GM19099 (cell line): ENCODE measurements around the gene COL4A3.

Experiments
- POLR2A ChIP-seq: IDR thresholded peaks from 3 replicates; pipeline ENCODE4 v1.6.1; 2011; ENCODE audit warnings: low read depth; ENCODE audit not compliant: insufficient read length; ENCODE audit errors: extremely low read depth

Gene COL4A3

DNA sequence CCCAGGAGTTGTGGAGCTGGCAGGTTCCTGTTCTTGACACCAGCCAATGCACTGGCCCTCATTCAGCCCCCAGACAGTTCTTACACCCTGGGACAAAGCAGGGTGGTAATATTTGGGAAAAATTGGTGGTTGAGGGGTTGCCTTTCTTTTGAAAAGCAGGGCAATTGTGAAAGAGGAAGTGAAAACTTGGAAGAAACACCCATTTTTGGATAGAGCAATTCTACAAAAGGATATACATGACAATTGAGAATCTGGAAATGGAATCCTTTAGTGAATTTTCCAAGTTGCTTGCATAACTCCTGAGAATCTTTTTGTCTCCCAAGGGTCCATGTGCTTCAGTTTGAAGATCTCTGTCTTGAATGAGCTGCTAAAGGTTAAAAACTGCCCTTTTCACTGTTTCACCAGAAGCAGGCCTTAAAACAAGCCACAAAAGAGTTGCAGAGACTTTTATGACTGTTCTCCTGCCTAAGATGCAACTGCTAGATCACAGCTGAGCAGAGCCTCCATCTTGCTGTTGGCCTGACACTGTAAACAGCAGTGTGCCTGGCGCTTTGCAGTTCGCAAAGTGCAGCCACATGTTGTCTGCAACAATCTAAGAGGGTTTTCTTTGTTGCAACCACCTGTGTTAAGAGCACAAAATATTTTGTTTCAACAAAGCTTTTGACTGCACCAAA lies 12.2 kb upstream of the COL4A3 start:
- TF ChIP-seq POLR2A, result no peak

DNA sequence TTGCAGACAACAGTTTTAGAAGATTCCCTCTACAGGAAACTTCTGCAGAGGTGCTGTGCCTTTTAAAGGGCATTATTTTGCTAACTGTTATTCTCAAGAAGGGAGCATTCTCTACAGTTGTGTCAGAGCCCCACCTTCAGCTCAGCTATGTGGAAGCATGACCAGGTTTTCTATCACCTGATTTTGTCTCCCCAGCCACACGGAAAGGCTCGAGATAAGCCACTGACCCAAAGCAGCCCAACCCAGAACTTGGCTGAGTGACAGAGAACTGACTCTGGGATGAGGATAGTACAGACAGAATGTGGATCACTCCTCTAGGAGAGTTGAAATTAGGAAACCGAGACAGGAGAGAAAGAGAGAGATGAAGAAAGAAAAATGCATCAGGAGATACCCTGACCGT lies 11.1 kb upstream of the COL4A3 start:
- no peak for TF ChIP-seq POLR2A

DNA sequence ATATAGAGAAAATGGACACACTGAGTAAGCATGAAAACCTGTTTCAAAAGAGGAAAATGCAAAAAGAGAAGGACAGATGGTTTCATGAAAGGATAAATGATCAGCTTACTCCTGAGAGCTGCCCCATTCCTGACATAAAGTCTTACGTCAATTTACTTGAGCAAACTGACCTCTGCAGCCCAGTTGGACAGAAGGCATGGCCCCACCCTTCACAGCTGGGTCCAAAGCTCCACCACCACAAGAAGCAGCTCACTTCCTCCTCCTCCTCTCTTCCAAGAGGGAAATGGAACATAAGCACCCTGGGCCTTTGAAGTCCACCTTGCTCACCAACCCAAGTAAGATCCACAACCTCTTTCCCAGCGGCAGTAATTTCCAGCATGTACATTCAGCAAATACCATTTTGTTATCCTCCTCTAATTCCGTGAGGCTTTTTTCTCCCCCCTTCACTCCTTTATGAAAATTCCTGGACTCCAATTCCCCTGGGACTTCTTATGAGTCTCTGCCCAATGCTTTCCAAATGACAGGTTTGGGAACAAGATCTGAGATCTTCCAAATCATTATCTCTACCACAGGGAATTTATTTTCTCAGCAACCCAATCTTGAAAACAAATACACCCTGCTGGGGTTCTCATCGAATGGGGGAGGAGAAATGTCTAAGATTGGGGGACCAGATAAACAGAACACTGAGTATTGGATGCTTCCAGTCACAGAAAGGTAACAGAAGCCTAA lies 10.5 kb upstream of the COL4A3 start:
- no peak for TF ChIP-seq POLR2A

DNA sequence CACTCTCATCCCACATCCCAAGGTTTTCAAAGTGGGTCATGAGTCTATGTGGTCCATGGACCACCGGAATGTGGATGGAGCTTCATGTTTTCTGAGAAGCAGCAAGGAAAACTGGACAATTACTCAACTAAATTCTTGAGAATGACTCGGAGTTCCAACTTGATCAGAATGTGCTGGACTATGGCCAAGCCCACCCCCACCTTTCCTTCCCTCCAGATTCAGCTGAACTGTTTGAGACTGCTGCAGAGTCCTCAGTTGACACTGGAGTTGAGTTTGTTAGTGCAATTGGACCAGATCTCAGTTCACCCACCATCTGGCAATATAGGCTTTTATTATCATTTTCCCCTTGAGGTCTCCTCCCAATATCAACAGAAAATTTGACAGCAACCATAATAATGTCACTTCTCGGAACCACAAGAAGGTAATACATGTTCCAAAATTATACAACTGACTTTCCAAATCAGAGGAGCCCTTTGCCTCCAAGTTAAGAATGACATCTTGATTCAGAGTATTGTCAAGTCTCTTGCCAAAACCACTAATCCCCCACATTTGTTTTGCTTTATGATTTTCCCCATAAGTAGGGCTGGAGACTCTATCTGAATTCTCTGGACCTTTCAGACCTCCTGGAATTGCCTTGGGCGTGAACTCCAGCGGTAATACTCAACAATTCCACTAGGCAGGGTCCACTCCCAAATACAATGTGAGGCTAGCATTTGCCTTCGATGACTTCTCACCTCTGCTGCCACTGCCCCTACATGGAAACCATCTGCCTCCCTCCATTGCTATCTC lies 9.2 kb upstream of the COL4A3 start:
- no peak for TF ChIP-seq POLR2A

DNA sequence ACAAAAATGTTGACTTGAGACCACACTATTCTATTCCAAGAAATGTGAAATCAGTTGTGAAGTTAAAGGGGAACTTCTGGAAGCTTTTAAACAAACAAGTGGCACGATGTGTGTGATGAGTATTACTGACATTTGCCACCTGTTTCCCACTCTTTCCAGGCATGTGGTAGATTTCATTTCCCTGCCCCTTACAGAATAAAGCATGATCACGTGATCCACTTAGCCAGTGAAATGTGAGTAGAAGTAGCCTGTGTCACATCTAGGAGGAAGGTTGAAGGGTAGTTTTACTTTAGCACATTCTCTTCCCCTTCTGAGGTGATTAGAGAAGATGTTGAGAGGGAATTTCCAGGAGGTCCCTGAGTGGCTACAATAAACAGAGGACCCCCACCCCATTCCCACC lies 4.3 kb upstream of the COL4A3 start:
- TF ChIP-seq POLR2A, result no peak

DNA sequence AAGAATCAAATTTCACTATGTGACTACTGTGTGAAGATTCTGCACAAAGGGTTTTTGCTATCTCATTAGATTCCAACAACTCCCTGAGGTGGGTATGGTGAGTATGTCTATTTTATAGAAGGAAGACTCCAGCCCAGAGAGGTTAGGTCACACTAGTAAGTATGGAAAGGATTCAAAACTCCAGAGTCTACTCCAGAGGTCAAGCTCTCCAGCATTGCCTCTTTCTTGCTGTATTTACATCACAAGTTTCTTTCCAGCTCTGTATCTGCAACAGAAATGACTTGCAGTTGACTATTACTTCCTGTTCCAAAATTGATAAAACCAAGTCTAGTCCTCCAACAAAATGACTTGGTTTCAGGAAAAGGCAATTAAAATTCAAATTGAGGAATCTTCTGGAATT lies 2.5 kb upstream of the COL4A3 start:
- TF ChIP-seq POLR2A, result no peak

DNA sequence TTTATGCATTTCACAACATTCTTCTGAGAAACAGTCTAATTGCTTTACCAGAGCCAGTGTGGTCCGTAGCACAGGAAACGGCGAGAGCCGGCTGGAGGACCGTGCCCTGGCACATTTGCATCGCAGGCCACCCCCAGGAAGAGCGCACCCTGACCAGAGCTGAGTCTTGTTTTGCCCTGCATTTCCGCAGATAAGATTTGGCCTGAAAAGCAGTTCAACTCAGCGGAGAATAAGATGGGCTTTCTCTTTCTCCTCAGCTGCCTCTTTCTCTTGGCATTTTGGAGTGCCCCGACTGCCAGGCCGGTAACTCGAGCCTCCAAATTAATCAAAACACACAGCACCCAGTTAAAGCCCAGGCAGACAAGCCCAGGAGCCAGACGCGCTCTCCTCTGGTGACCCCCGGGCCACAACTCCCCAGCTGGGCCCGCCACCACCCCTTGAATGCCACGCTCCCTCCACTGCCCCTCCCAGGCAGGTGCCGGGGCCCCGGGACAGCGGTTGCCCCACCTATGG lies 883 bp upstream of the COL4A3 start:
- no peak for TF ChIP-seq POLR2A

DNA sequence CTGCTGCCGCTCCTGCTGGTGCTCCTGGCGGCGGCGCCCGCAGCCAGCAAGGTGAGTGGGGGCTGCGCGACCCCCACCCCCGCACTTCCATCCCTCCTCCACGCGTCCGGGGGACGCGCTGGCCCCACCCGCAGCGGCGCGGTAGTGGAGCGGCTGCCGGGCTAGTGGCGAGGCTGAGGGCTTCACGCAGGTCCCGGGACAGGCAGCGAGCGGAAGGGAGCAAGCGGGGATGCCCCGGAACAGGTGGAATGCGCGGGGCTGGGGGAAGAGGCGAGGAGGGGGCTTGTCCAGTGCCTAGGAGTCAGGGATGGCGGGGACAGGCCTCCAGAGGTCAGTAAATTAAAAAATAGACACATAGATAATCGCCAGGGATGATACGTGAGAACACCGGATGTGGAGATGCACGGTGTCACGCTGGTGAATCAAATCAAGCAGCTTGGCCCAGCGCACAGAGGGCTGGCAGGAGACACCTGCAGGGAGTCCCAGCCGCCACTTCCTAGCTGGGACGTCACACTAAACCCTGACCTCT lies 403 bp downstream of the COL4A3 start:
- no peak for TF ChIP-seq POLR2A

DNA sequence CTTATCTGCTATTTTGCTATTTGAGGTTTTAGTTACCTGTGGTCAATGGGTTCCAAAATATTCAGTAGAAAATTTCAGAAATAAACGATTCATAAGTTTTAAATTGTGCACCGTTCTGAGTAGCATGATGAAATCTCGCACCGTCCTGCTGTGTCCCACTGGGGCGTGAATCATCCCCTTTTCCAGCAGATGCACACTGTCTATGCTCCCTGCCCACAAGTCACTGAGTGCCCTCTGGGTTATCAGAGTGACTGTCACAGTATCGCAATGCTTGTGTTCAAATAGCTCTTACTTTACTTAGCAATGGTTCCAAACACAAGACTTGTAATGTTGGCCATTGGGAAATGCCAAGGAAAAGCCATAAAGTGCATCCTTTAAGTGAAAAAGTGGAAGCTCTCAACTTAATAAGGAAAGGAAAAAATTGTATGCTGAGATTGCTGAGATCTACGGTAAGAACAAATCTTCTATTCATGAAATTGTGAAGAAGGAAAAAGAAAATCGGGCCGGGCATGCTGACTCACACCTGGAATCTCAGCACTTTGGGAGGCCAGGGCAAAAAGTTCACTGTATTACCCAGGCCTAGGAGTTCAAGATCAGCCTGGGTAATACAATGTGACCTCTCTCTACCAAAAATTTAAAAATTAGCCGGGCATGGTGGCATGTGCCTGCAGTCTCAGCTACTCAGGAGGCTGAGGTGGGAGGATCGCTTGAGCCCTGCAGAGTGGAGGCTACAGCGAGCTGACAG lies 13.3 kb downstream of the COL4A3 start:
- no peak for TF ChIP-seq POLR2A

DNA sequence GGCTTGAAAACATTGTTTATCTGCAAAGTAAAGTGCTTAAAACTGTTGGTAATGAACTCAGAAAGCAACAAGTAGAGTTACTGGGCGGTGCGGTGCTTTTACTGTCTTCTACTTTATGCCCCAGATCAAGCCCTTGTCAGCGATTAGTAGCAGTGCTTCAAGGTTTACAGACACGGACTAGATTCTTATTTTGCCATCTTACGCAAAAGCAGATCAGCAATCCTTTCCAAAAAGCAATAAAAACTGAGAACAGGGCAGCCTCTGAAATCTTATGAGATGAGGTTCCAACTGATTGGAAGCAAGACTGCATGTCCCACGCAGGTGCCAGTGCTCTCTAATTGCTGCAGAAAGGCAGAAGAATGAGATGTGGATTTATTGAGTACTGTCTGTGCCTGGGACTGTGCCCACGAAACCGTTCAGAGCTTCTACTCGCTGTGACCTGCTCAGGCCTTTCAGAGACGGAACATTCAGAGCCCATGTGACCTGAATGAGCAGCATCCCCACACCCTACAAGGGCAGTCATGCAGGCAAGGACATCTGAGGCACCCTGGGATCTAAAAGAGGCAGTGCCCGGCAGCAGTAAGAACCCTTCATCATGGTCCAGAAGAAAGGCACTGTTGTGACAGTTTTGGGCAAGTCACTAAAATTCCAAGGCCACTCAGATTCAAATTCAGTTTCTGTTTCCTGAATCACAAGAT lies 15.7 kb downstream of the COL4A3 start:
- TF ChIP-seq POLR2A, result no peak

DNA sequence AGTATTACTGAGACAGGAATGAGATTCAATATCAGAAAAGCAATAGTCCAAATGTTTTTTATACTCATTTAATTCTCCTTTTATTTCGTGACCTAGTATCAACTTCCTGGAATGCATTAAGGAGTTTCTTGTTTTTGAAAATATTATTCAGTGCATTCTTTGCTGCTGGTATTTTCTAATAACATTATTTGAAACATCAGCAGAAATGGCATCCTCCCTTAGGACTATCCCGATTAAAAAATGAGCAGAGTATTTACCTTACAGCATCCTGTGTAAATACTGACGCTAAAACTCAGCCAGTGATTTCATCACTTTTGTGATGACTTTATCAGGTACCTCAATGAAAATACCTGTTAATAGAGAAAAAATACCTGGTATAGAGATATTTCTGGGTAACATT lies 16.3 kb downstream of the COL4A3 start:
- no peak for TF ChIP-seq POLR2A

DNA sequence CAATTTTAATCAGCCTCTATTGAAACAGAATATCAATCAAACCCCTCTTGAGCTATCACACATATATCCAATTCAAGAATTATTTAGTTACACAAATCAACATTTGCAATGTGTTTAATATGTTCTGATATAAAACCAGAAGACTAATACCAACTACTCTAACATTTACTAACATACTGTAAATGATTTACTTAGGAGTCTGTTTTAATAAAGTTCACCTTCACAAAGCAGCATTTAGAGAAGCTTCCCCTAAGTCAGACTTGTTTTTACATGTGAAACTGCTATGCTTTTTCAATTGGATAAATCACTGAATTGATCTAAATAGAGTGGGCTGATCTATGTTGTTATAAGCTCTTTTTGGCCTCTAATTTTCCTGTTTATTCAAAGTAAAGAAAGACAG lies 18.3 kb downstream of the COL4A3 start:
- TF ChIP-seq POLR2A, result no peak

DNA sequence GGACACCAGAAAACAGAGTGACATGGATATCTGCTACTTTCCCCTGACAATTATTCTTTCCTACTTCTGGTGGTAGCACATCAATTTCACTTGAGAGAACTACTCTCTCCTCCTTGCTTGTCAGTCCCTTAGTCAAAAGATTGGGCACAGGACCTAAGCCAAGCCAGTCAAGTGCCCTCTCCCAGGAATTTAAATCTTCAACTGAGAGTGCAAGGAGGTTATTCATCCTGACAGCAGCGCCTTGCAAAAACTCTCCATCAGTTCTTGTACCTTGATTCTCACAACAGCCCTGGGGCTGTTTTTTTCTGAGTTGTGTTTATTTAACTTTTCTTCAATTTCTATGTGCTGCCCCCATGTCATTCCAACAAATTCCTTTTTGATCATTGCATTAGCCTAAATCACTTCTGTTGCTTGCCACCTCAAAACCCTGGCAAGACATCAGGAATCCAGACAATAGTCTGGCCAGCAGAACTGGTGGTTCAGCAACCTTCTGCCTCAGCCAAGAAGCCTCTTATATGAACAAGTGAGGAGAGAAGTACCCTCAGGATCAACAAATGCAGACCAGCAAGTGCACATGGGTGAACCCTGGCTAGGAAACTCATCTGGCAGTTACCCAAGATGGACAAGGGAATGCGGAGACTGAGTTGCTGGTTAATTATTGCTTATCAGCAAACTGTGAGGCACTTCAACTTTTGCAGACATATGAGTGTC lies 19.4 kb downstream of the COL4A3 start:
- no peak for TF ChIP-seq POLR2A
